Measurements from ENCODE around the gene OSBPL3.

The OSBPL3 gene

DNA sequence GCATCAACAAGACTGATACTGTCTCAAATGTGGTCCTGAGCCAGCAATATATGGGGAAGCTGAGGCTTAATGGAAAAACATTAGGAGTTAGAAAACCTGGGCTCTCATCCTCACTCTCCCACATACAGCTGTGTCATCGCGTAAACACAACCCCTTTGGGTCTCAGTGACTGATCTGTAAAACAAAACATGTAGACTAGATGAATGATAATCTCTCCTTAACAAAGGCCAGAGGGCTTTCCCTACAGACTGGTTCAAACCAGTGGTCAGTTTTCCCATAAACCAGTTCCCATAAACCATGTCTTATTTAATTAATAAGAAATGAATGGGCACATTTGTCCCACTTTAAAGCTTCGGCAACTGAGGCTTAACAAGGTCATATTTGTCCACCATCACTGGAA is 48.1 kb downstream of the OSBPL3 start:
- Histone ChIP-seq H3K27ac (ENCODE audit: low read length) (no peak overlapping the region), H3K4me3 (ENCODE audit: low read depth in 1 of 2, low read length in 2 of 2) (no peak overlapping the region), H3K4me1 (ENCODE audit: control insufficient read depth in 1 of 2, insufficient read depth in 2 of 2, low read length in 2 of 2) (no peaks in the 10 kb centered on the region), H3K9me3 (ENCODE audit: control insufficient read depth in 1 of 2, low read length in 2 of 2) (no peaks in the 10 kb centered on the region), H3K36me3 (ENCODE audit: control insufficient read depth in 1 of 2, insufficient read depth in 2 of 2, low read length in 2 of 2) (no peaks in the 10 kb centered on the region), H3K27me3 (ENCODE audit: low read depth, low read length) (no peaks in the 10 kb centered on the region)

DNA sequence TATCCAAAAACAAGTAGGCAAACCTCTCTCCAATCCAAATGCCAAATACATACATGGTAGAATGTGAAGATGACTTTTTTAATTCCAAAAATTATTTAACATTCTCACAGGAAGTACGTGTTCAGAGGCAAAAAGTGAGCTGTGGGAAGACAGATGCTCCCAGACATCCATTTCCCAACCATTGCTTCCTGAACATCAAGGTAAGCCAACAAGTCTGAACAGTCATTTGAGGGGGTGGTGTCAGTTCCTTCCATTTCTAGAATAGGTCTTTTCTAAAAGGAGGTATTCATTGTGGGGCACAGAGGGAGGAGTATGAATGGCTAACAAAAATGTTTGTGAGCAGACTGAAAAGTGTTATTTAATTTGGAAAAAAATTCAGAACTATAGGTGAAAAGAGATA is 49.1 kb downstream of the OSBPL3 start:
- Histone ChIP-seq H3K27me3 (ENCODE audit: low read depth, low read length) (no peaks in the 10 kb centered on the region), H3K36me3 (ENCODE audit: control insufficient read depth in 1 of 2, insufficient read depth in 2 of 2, low read length in 2 of 2) (no peaks in the 10 kb centered on the region), H3K4me1 (ENCODE audit: control insufficient read depth in 1 of 2, insufficient read depth in 2 of 2, low read length in 2 of 2) (no peaks in the 10 kb centered on the region), H3K9me3 (ENCODE audit: control insufficient read depth in 1 of 2, low read length in 2 of 2) (no peaks in the 10 kb centered on the region), H3K27ac (ENCODE audit: low read length) (no peak overlapping the region), H3K4me3 (ENCODE audit: low read depth in 1 of 2, low read length in 2 of 2) (no peak overlapping the region)

DNA sequence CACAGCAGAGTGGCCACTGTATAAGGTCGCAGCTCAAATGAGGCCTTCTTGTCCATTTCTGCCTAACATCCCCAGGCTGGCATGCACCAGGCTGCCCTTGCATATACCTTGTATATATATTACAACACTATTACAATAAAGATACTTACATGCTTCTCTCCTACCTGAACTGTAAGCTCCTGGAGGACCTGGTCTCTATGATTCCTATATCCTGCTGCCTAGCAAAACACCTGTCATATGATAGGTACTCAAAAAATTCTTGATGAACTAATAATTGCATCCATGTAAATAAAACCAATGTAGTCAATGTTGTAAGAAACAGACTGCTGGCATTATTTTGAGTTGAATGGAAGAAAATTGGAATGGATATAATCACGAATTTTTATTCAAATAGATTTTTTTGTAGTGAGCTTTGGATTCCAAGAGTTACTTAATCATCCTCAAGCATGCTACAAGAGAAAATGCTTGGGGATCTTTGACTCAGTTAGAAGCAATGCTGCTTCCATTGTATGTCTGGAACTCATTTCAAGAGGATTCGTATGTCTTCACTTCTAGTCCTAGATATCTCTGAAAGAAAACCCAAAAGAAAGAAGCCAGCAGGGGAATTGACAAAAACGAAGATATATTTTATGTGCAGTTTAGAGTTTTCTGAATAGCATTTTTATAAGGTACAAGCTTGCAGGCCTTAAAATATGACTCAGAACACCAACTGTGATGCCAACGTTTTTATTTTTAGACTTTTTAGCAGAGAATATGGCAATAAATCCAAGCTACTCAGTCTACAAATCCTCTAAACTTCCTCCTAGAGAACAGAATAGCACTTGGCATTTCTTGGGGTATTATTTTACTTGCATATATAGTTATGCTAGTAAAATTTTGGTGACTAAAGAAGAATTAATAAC is 53.1 kb downstream of the OSBPL3 start:
- Histone ChIP-seq H3K4me1 (ENCODE audit: control insufficient read depth in 1 of 2, insufficient read depth in 2 of 2, low read length in 2 of 2) (no peaks in the 10 kb centered on the region), H3K4me3 (ENCODE audit: low read depth in 1 of 2, low read length in 2 of 2) (no peak overlapping the region), H3K36me3 (ENCODE audit: control insufficient read depth in 1 of 2, insufficient read depth in 2 of 2, low read length in 2 of 2) (no peaks in the 10 kb centered on the region), H3K27ac (ENCODE audit: low read length) (no peak overlapping the region), H3K27me3 (ENCODE audit: low read depth, low read length) (no peaks in the 10 kb centered on the region), H3K9me3 (ENCODE audit: control insufficient read depth in 1 of 2, low read length in 2 of 2) (no peaks in the 10 kb centered on the region)

DNA sequence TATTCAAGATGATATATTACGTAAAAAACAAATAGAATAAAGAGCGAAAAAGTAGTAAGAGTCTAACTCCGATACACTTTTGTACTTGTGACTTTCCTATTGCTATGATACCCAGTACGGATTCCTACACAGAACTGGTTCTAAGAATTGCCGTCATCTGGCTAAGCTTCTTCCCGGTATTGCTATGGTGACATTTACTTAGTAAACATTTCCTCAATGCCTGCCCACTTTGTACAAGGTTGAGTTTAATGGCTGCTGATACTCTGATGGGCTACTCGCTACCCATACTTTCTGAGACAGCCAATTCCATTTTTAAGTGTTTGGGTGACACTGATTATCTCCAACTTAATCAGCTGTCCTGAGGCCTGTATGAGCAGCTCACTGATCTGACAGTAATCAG is 55.6 kb downstream of the OSBPL3 start:
- no peaks in the 10 kb centered on the region for H3K9me3 ChIP-seq (ENCODE audit: control insufficient read depth in 1 of 2, low read length in 2 of 2)
- H3K4me1 ChIP-seq (ENCODE audit: control insufficient read depth in 1 of 2, insufficient read depth in 2 of 2, low read length in 2 of 2): no peaks in the 10 kb centered on the region
- H3K36me3 ChIP-seq (ENCODE audit: control insufficient read depth in 1 of 2, insufficient read depth in 2 of 2, low read length in 2 of 2): no peaks in the 10 kb centered on the region
- no peak overlapping the region for H3K4me3 ChIP-seq (ENCODE audit: low read depth in 1 of 2, low read length in 2 of 2)
- no peaks in the 10 kb centered on the region for H3K27me3 ChIP-seq (ENCODE audit: low read depth, low read length)
- no peak overlapping the region for H3K27ac ChIP-seq (ENCODE audit: low read length)

DNA sequence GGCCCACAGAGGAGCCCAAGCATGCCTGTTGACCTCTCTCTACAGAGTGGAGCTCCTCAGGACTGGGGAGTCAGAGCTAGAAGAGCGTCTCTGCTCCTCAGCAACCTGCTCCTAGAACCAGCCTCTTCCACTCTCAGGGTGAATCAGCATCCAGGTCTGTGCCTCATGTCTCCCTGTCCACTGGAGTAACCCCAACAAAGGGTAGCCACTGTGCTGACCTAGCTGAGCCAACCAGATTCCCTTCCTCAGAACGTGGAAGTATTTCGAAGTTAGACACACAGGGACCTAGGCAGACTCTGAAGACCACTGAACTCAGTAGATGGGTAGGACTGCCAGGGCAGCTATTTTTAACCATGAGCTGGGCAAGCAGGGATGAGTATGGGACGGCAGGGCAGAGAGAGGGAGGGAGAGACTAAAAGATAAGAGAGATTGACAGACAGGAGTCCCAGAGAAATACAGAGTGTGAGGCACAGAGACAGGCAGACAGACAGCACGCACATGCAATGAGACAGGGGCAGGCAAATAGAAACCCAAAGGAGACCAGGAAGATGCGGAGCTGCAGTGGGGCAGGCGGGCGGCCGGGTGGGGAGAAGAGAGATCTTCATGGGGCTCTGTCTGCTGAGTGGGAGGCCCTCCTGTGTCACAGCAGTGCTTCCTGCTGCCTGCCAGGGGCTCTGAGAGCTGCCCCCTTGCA is 56.7 kb downstream of the OSBPL3 start:
- H3K27ac ChIP-seq (ENCODE audit: low read length): no peak overlapping the region
- no peaks in the 10 kb centered on the region for H3K4me1 ChIP-seq (ENCODE audit: control insufficient read depth in 1 of 2, insufficient read depth in 2 of 2, low read length in 2 of 2)
- no peak overlapping the region for H3K4me3 ChIP-seq (ENCODE audit: low read depth in 1 of 2, low read length in 2 of 2)
- H3K27me3 ChIP-seq (ENCODE audit: low read depth, low read length): no peaks in the 10 kb centered on the region
- H3K36me3 ChIP-seq (ENCODE audit: control insufficient read depth in 1 of 2, insufficient read depth in 2 of 2, low read length in 2 of 2): no peaks in the 10 kb centered on the region
- H3K9me3 ChIP-seq (ENCODE audit: control insufficient read depth in 1 of 2, low read length in 2 of 2): no peaks in the 10 kb centered on the region

DNA sequence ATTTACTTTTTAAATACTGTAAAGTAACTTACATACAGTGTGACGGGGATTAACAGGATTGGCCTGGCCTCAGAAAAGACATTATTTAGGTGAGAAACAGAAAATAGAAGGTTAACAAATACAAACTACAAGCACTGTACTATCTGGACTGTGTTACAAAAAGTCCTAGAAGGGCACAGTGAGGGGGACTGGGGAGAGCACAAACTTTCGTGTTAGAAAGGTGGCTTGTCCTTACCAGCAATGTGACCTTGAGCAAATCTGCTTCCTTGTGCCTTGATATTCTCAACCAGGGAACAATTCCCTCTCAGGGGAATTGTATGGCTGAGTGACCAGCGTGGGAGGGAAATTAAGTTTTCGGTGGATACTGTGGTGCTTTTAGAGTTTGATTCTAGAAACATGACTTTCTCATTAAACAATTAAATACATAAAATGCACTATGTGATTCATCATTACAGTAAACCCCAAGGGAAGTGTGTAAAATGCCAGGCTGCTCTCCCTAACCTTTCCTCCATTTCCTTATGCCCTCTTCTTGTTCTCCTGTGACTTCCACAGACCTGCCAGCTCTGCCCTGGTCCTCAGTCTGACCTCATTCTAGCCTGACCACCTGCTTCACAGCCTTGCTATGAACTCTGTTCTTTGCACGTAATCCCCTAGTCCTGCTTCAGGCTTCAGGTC is 57.7 kb downstream of the OSBPL3 start:
- no peaks in the 10 kb centered on the region for H3K27me3 ChIP-seq (ENCODE audit: low read depth, low read length)
- no peaks in the 10 kb centered on the region for H3K4me1 ChIP-seq (ENCODE audit: control insufficient read depth in 1 of 2, insufficient read depth in 2 of 2, low read length in 2 of 2)
- H3K4me3 ChIP-seq (ENCODE audit: low read depth in 1 of 2, low read length in 2 of 2): no peak overlapping the region
- H3K36me3 ChIP-seq (ENCODE audit: control insufficient read depth in 1 of 2, insufficient read depth in 2 of 2, low read length in 2 of 2): no peaks in the 10 kb centered on the region
- no peak overlapping the region for H3K27ac ChIP-seq (ENCODE audit: low read length)
- H3K9me3 ChIP-seq (ENCODE audit: control insufficient read depth in 1 of 2, low read length in 2 of 2): no peaks in the 10 kb centered on the region

DNA sequence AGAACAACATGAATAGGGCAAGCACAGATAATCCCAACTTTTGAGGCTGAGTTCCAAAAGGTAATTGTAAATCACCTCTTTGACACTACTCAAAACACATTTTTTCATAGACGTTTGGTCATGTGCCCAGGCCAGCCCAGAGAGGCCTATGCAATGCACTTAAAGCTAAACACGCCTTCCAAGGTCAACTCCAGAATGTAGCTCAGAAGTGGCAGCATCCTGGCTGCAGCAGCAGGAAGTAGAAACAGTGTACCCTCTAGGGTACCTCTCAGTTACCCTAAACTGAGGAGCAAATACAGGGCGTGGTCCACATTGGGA is 58.7 kb downstream of the OSBPL3 start:
- Histone ChIP-seq H3K36me3 (ENCODE audit: control insufficient read depth in 1 of 2, insufficient read depth in 2 of 2, low read length in 2 of 2) (no peaks in the 10 kb centered on the region), H3K4me1 (ENCODE audit: control insufficient read depth in 1 of 2, insufficient read depth in 2 of 2, low read length in 2 of 2) (no peaks in the 10 kb centered on the region), H3K9me3 (ENCODE audit: control insufficient read depth in 1 of 2, low read length in 2 of 2) (no peaks in the 10 kb centered on the region), H3K4me3 (ENCODE audit: low read depth in 1 of 2, low read length in 2 of 2) (no peak overlapping the region), H3K27me3 (ENCODE audit: low read depth, low read length) (no peaks in the 10 kb centered on the region), H3K27ac (ENCODE audit: low read length) (no peak overlapping the region)

DNA sequence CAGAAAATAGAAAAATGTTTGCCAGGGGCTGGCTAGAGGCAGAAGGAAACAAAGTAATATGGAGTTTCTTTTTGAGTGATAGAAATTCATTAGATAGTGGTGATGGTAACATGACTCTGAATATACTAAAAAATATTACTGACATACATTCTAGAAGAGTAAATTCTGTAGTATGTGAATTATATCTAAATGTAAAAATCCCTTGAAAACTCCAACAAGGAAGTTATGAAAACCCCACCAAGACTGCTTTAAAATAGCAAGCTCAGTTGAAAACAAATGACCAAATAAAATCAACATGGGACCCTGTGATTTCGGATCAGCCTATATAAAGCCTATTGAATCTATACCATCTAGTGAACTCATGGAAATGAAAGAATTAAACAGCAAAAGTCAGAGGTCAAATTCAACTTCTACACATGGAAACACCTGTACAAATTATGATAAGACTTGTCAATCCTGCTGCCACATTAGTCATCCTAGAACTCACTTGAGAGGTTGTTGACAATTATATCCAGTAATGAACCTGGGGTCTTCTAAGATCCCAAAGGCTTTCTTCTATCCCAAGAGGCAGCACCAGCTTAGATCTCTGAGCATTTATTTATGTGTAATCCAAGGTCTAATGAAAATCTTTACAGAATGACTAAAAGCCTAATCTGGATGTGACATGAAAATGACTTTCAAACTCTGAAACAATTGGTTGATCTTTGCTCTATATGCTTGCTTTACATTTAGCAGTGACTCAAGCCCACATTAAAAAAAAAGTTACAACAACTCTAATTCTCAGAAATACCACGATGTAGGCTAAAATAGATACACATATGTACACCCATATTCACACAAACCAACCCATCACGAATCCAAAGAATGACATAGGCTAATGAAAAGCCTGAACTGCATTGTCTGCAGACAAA is 59.3 kb downstream of the OSBPL3 start:
- H3K36me3 ChIP-seq (ENCODE audit: control insufficient read depth in 1 of 2, insufficient read depth in 2 of 2, low read length in 2 of 2): no peaks in the 10 kb centered on the region
- H3K9me3 ChIP-seq (ENCODE audit: control insufficient read depth in 1 of 2, low read length in 2 of 2): no peaks in the 10 kb centered on the region
- H3K27ac ChIP-seq (ENCODE audit: low read length): no peak overlapping the region

DNA sequence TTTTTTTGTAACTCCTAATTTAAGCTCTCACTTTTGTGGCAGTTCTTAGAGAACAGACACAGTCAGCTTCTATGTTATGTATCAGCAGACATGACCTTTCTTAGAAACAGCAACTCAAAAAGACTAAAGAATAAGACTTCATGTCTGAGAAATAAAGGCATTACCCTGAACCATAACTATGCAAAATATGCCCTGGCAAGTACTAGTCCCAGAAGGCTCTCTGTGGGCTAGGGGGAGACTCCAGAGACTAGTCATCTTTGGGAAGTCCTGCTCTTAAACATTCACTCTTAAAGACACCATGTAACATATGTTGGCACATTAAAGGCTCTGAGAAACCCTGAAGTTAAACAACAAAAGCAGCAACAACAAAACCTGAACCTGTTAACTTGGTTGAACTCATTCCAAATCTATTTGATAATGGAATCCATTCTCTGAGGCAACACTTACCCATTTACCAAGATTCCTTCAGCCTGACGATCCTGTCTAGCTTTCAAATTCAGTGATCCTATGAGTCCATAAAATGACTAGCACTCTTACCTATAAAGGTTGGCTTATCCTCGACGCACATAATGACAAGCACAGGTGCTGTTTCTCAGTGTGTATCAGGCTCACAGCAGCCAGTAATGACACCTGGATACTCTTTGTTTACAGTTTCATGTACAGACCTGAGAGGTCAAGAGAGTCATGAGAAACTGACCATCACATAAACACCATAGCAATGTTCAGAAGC is 62.3 kb downstream of the OSBPL3 start:
- no peaks in the 10 kb centered on the region for H3K4me1 ChIP-seq (ENCODE audit: control insufficient read depth in 1 of 2, insufficient read depth in 2 of 2, low read length in 2 of 2)
- no peaks in the 10 kb centered on the region for H3K9me3 ChIP-seq (ENCODE audit: control insufficient read depth in 1 of 2, low read length in 2 of 2)
- no peak overlapping the region for H3K4me3 ChIP-seq (ENCODE audit: low read depth in 1 of 2, low read length in 2 of 2)
- no peaks in the 10 kb centered on the region for H3K27me3 ChIP-seq (ENCODE audit: low read depth, low read length)
- H3K27ac ChIP-seq (ENCODE audit: low read length): no peak overlapping the region
- H3K36me3 ChIP-seq (ENCODE audit: control insufficient read depth in 1 of 2, insufficient read depth in 2 of 2, low read length in 2 of 2): no peaks in the 10 kb centered on the region

More for the DNA sequence above, 59.3 kb downstream of the OSBPL3 start:
- Histone ChIP-seq H3K4me1 (ENCODE audit: control insufficient read depth in 1 of 2, insufficient read depth in 2 of 2, low read length in 2 of 2) (no peaks in the 10 kb centered on the region), H3K4me3 (ENCODE audit: low read depth in 1 of 2, low read length in 2 of 2) (no peak overlapping the region), H3K27me3 (ENCODE audit: low read depth, low read length) (no peaks in the 10 kb centered on the region)

DNA sequence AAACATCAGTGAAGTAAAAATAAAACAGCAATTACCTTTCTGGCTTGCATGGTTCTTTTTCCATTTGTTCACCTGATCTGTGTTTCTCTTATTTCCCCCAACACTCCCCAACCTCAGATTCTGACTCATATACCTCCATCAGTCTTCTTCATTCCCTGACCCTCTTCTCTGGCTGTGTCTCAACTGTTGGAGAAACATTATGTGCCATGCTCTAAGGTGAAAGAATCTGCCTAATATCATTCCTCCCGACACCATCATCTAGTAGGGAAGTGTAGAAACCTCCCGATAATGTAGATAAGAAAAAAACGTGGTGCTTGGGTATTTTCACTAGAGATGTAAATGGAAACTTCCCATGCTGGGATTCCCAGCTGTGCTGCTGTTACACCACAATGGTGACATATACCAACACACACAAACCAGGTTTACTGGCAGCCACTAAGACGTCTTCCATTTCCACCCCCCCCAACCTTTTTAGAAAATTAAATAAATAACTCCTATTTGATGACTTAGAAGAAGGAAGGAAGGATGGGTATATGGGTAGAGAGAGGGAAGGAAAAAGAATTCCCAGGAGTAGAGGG is 63.4 kb downstream of the OSBPL3 start:
- no peaks in the 10 kb centered on the region for H3K27me3 ChIP-seq (ENCODE audit: low read depth, low read length)
- no peaks in the 10 kb centered on the region for H3K4me1 ChIP-seq (ENCODE audit: control insufficient read depth in 1 of 2, insufficient read depth in 2 of 2, low read length in 2 of 2)
- H3K36me3 ChIP-seq (ENCODE audit: control insufficient read depth in 1 of 2, insufficient read depth in 2 of 2, low read length in 2 of 2): no peaks in the 10 kb centered on the region
- H3K27ac ChIP-seq (ENCODE audit: low read length): no peak overlapping the region
- no peak overlapping the region for H3K4me3 ChIP-seq (ENCODE audit: low read depth in 1 of 2, low read length in 2 of 2)
- no peaks in the 10 kb centered on the region for H3K9me3 ChIP-seq (ENCODE audit: control insufficient read depth in 1 of 2, low read length in 2 of 2)

All from muscle layer of duodenum (tissue), 2 donors.